Trophoblast cell (in vitro differentiated cells and primary cell): Measurements from ENCODE around the gene OGA.

ENCODE experiments used
- DNase-seq, 2 donors: peaks; one replicate each; pipeline ENCODE4 v3.0.0-alpha.2; 2016
- H2AFZ ChIP-seq: 2 replicates; pipeline ENCODE4 v1.6.1; 2013; ENCODE audit warnings: low read length, moderate library complexity, mild to moderate bottlenecking; ENCODE audit not compliant: insufficient read depth, poor library complexity
- H2AK5ac ChIP-seq: 2 replicates; pipeline ENCODE4 v1.6.1; 2013; ENCODE audit warnings: mild to moderate bottlenecking, low read length
- H2BK120ac ChIP-seq: 2 replicates; pipeline ENCODE4 v1.6.1; 2013; ENCODE audit warnings: low read length, mild to moderate bottlenecking, moderate library complexity; ENCODE audit not compliant: insufficient read depth, poor library complexity
- H2BK12ac ChIP-seq: 2 replicates; pipeline ENCODE4 v1.6.1; 2013; ENCODE audit warnings: mild to moderate bottlenecking, low read length, moderate library complexity
- H2BK5ac ChIP-seq: 2 replicates; pipeline ENCODE4 v1.6.1; 2013; ENCODE audit warnings: low read length, low read depth, moderate library complexity, mild to moderate bottlenecking; ENCODE audit not compliant: poor library complexity
- H3K14ac ChIP-seq: 2 replicates; pipeline ENCODE4 v1.6.1; 2013; ENCODE audit warnings: mild to moderate bottlenecking, low read length
- H3K18ac ChIP-seq: 2 replicates; pipeline ENCODE4 v1.6.1; 2013; ENCODE audit warnings: mild to moderate bottlenecking, low read length
- H3K23ac ChIP-seq: 2 replicates; pipeline ENCODE4 v1.6.1; 2013; ENCODE audit warnings: low read length
- H3K27ac ChIP-seq: 2 replicates; pipeline ENCODE4 v1.5.1; 2013; ENCODE audit warnings: low read depth, mild to moderate bottlenecking, inconsistent platforms, low read length, moderate library complexity
- H3K27me3 ChIP-seq: 2 replicates; pipeline ENCODE4 v1.6.1; 2013; ENCODE audit warnings: inconsistent platforms, mild to moderate bottlenecking, low read length, moderate library complexity; ENCODE audit not compliant: insufficient read depth
- H3K36me3 ChIP-seq, 2 experiments: 1 replicate in 1 of 2; 2 replicates in 1 of 2; pipeline ENCODE4 v1.6.1; 2013; ENCODE audit warnings: low read length in 2 of 2, mild to moderate bottlenecking in 2 of 2, moderate library complexity in 1 of 2; ENCODE audit not compliant: insufficient read depth in 2 of 2, control insufficient read depth in 1 of 2
- H3K4ac ChIP-seq: 2 replicates; pipeline ENCODE4 v1.6.1; 2013; ENCODE audit warnings: low read depth, mild to moderate bottlenecking, low read length, moderate library complexity
- H3K4me1 ChIP-seq, 2 experiments: 1 replicate in 1 of 2; 2 replicates in 1 of 2; pipeline ENCODE4 v1.6.1; 2013; ENCODE audit warnings: low read length in 2 of 2, mild to moderate bottlenecking in 2 of 2, moderate library complexity in 1 of 2; ENCODE audit not compliant: insufficient read depth in 2 of 2, control insufficient read depth in 1 of 2
- H3K4me2 ChIP-seq: 2 replicates; pipeline ENCODE4 v1.6.1; 2013; ENCODE audit warnings: inconsistent platforms, mild to moderate bottlenecking, low read length, moderate library complexity
- H3K4me3 ChIP-seq: 2 replicates; pipeline ENCODE4 v1.5.1; 2013; ENCODE audit warnings: mild to moderate bottlenecking, low read depth, low read length, inconsistent platforms
- H3K79me1 ChIP-seq: one replicate; pipeline ENCODE4 v1.6.1; 2013; ENCODE audit warnings: low read length
- H3K79me2 ChIP-seq: 2 replicates; pipeline ENCODE4 v1.6.1; 2013; ENCODE audit warnings: low read length, mild to moderate bottlenecking; ENCODE audit not compliant: control insufficient read depth, insufficient read depth, poor library complexity
- H3K9ac ChIP-seq: 2 replicates; pipeline ENCODE4 v1.6.1; 2013; ENCODE audit warnings: mild to moderate bottlenecking, low read length
- H3K9me3 ChIP-seq: 2 replicates; pipeline ENCODE4 v1.6.1; 2013; ENCODE audit warnings: low read depth, mild to moderate bottlenecking, control low read depth, inconsistent platforms, low read length; ENCODE audit not compliant: insufficient read depth
- H4K12ac ChIP-seq: 2 replicates; pipeline ENCODE4 v1.6.1; 2013; ENCODE audit warnings: low read depth, mild to moderate bottlenecking, low read length, moderate library complexity
- H4K8ac ChIP-seq: 2 replicates; pipeline ENCODE4 v1.6.1; 2013; ENCODE audit warnings: low read depth, mild to moderate bottlenecking, low read length, moderate library complexity
- H4K91ac ChIP-seq: one replicate; pipeline ENCODE4 v1.6.1; 2013; ENCODE audit warnings: low read depth, mild to moderate bottlenecking, low read length, moderate library complexity
- WGBS: extraction: QIAGEN DNeasy Blood & Tissue Kit; methylation state at CpG from one replicate; pipeline ENCODE4 v1.1.7; 2013; ENCODE audit warnings: missing lambda C conversion rate; ENCODE audit not compliant: insufficient read length, insufficient coverage; ENCODE audit errors: extremely low coverage; 5-methylcytosine and 5-hydroxymethylcytosine counted together

The OGA gene

GRCh38 chr10:101826852-101827434, 8.7 kb upstream of the OGA start:
- Histone ChIP-seq H3K18ac (no peak overlapping the region), H4K8ac (no peak overlapping the region), H3K27me3 (no peaks in the 10 kb centered on the region), H3K9ac (no peak overlapping the region), H3K4me1 (peaks cover 14% of the 10 kb centered on the region in 2 experiments), H3K79me2 (no peaks in the 10 kb centered on the region), H3K79me1 (peaks cover 2% of the 10 kb centered on the region), H4K12ac (no peak overlapping the region), H3K4me2 (no peak overlapping the region), H3K14ac (no peak overlapping the region), H3K4ac (no peak overlapping the region), H2AFZ (no peak overlapping the region), H3K9me3 (peaks cover 4% of the 10 kb centered on the region), H3K27ac (no peak overlapping the region), H3K23ac (no peak overlapping the region), H2BK5ac (no peak overlapping the region), H4K91ac (no peak overlapping the region), H2BK120ac (no peak overlapping the region), H3K36me3 (peaks cover 0 to 8% of the 10 kb centered on the region in 2 experiments), H2AK5ac (no peak overlapping the region), H3K4me3 (no peak overlapping the region), H2BK12ac (no peak overlapping the region)
- DNase-seq, result no peak
- WGBS, result no CpG with 5 or more reads among the region's 5 CpGs

GRCh38 chr10:101824736-101825135, 6.5 kb upstream of the OGA start:
- Histone ChIP-seq H4K8ac (no peak overlapping the region), H3K9ac (no peak overlapping the region), H3K36me3 (peaks cover 0 to 8% of the 10 kb centered on the region in 2 experiments), H3K27me3 (no peaks in the 10 kb centered on the region), H2BK120ac (no peak overlapping the region), H3K79me2 (no peaks in the 10 kb centered on the region), H3K23ac (no peak overlapping the region), H3K18ac (no peak overlapping the region), H3K27ac (no peak overlapping the region), H3K4ac (no peak overlapping the region), H3K4me2 (no peak overlapping the region), H2BK12ac (no peak overlapping the region), H3K4me3 (no peak overlapping the region), H2AK5ac (no peak overlapping the region), H3K14ac (no peak overlapping the region), H2BK5ac (no peak overlapping the region), H4K12ac (no peak overlapping the region), H3K9me3 (no peaks in the 10 kb centered on the region), H4K91ac (no peak overlapping the region), H3K79me1 (no peaks in the 10 kb centered on the region), H2AFZ (no peak overlapping the region), H3K4me1 (peaks cover under 1 to 5% of the 10 kb centered on the region in 2 experiments)
- no CpG with 5 or more reads among the region's 2 CpGs for WGBS
- DNase-seq, result no peak

- no peak overlapping the region for H2BK120ac ChIP-seq
- H2BK5ac ChIP-seq, result no peak overlapping the region
- H3K36me3 ChIP-seq, result no peaks in the 10 kb centered on the region
- peak overlapping the region; percentile 13 for H3K4me3 ChIP-seq
- no CpG with 5 or more reads among the region's 14 CpGs for WGBS
- H3K27ac ChIP-seq, result peak overlapping the region; percentile 13
- H3K4ac ChIP-seq, result peak overlapping the region; percentile 8
- H4K91ac ChIP-seq, result peak overlapping the region; percentile 33
- no peak overlapping the region for H3K23ac ChIP-seq
- peak overlapping the region; percentile 59 for H3K4me2 ChIP-seq
- peaks cover 14% of the 10 kb centered on the region for H3K79me1 ChIP-seq
- peak overlapping the region; percentile 77 for H4K8ac ChIP-seq
- H3K9me3 ChIP-seq, result no peaks in the 10 kb centered on the region
- peak overlapping the region; percentile 11 for H3K18ac ChIP-seq
- no peak for DNase-seq
- H4K12ac ChIP-seq, result no peak overlapping the region
- H2BK12ac ChIP-seq, result no peak overlapping the region
- H2AK5ac ChIP-seq, result no peak overlapping the region
- peak overlapping the region; percentile 61 for H3K14ac ChIP-seq
- H2AFZ ChIP-seq, result peak overlapping the region; percentile 90
- H3K4me1 ChIP-seq, result peaks cover 5 to 7% of the 10 kb centered on the region in 2 experiments
- H3K79me2 ChIP-seq, result peaks cover 21% of the 10 kb centered on the region
- no peak overlapping the region for H3K9ac ChIP-seq
- H3K27me3 ChIP-seq, result no peaks in the 10 kb centered on the region
Observed at GRCh38 chr10:101818872-101819633, 809 bp upstream of the OGA start.

- DNase-seq, result peak; percentile 41 to 53
- no CpG with 5 or more reads among the region's 44 CpGs for WGBS
- Histone ChIP-seq H2BK12ac (no peak overlapping the region), H3K27ac (peak overlapping the region; percentile 84), H2AFZ (peak overlapping the region; percentile 62), H2BK120ac (peak overlapping the region; percentile 74), H3K79me1 (peaks cover 14% of the 10 kb centered on the region), H3K18ac (peak overlapping the region; percentile 93), H3K9me3 (no peaks in the 10 kb centered on the region), H3K27me3 (no peaks in the 10 kb centered on the region), H4K91ac (peak overlapping the region; percentile 79), H3K4ac (peak overlapping the region; percentile 99), H3K23ac (no peak overlapping the region), H2AK5ac (peak overlapping the region; percentile 94), H3K14ac (peak overlapping the region; percentile 85), H4K8ac (peak overlapping the region; percentile 82), H3K4me1 (peaks cover 5 to 7% of the 10 kb centered on the region in 2 experiments), H2BK5ac (peak overlapping the region; percentile 90), H3K9ac (peak overlapping the region; percentile 98), H3K79me2 (peaks cover 23% of the 10 kb centered on the region), H4K12ac (peak overlapping the region; percentile 45), H3K4me2 (peak overlapping the region; percentile 77), H3K36me3 (peaks cover 2% of the 10 kb centered on the region in 2 experiments), H3K4me3 (peak overlapping the region; percentile 95)
Observed at GRCh38 chr10:101817337-101818118, 716 bp downstream of the OGA start.
